ENCODE data around the gene GRB10. TPM values are rescaled to one million over a fixed set of nuclear protein-coding genes. Genes with fewer than 3 reads are reported as not detected.

The GRB10 gene
- total and polyA plus RNA-seq, 2 experiments from 2014 or later = 35.0 to 154 TPM

- no peak for ATAC-seq
- no peak overlapping the region for H3K4me3 Mint-ChIP-seq
- H3K36me3 Mint-ChIP-seq (ENCODE audit: low read depth) = peaks cover 8% of the 10 kb centered on the region; the same call in 2 of the 3 replicates
- Histone ChIP-seq H3K27me3 (ENCODE audit: insufficient read depth) (peaks cover 26% of the 10 kb centered on the region), H3K36me3 (ENCODE audit: insufficient read depth) (no peaks in the 10 kb centered on the region), H4K20me1 (replicated peaks; ENCODE audit: insufficient read depth) (peaks cover 3% of the 10 kb centered on the region; the same call in 1 of the 2 replicates), H2AFZ (no peak overlapping the region), H3F3A (replicated peaks; ENCODE audit: low read depth) (0 out of 2 replicates have a peak, but pooled peaks cover 4% of the 10 kb centered on the region), H3K4me1 (ENCODE audit: insufficient read depth) (peaks cover 22% of the 10 kb centered on the region), H3K9me2 (ENCODE audit: insufficient read depth) (0 out of 2 replicates have a peak, but pooled peaks cover 3% of the 10 kb centered on the region), H3K79me2 (replicated peaks; ENCODE audit: insufficient read depth) (peaks cover 16% of the 10 kb centered on the region), H3K4me3 (no peak overlapping the region), H3K4me2 (no peak overlapping the region), H3K27ac (ENCODE audit: low read depth) (no peak overlapping the region)
- no peak overlapping the region for H3K27ac Mint-ChIP-seq
- peaks cover 22% of the 10 kb centered on the region for H3K4me1 Mint-ChIP-seq
- TF ChIP-seq, protein P1, sequence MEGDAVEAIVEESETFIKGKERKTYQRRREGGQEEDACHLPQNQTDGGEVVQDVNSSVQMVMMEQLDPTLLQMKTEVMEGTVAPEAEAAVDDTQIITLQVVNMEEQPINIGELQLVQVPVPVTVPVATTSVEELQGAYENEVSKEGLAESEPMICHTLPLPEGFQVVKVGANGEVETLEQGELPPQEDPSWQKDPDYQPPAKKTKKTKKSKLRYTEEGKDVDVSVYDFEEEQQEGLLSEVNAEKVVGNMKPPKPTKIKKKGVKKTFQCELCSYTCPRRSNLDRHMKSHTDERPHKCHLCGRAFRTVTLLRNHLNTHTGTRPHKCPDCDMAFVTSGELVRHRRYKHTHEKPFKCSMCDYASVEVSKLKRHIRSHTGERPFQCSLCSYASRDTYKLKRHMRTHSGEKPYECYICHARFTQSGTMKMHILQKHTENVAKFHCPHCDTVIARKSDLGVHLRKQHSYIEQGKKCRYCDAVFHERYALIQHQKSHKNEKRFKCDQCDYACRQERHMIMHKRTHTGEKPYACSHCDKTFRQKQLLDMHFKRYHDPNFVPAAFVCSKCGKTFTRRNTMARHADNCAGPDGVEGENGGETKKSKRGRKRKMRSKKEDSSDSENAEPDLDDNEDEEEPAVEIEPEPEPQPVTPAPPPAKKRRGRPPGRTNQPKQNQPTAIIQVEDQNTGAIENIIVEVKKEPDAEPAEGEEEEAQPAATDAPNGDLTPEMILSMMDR (conservative IDR thresholded peaks at IDR 0.05; ENCODE audit: low read depth in 2 of 2) = peak in 1 of 2 experiments; percentile 42; a peak in 2 of 4 replicates
- TF ChIP-seq ZNF331 (CRISPR knock-in tag; IDR thresholded peaks at IDR 0.05; ENCODE audit: low read depth) = no peak
- peaks cover 11% of the 10 kb centered on the region for H3K9me3 Mint-ChIP-seq
- no peak for DNase-seq (ENCODE audit: low spot score)
- H3K27me3 Mint-ChIP-seq (ENCODE audit: insufficient read depth, low read depth, poor library complexity) = peaks cover 26% of the 10 kb centered on the region
Observed at GRCh38 chr7:50795831-50796230, 13.1 kb upstream of the GRB10 start.

- ATAC-seq (no peak), DNase-seq (ENCODE audit: low spot score) (no peak)
- peaks cover 6% of the 10 kb centered on the region; the same call in 1 of the 2 replicates for H4K20me1 ChIP-seq (replicated peaks; ENCODE audit: insufficient read depth)
- peaks cover 26% of the 10 kb centered on the region for H3K27me3 ChIP-seq (ENCODE audit: insufficient read depth)
- no peak overlapping the region for H3K4me2 ChIP-seq
- H3K27ac ChIP-seq (ENCODE audit: low read depth) = no peak overlapping the region
- H3F3A ChIP-seq (replicated peaks; ENCODE audit: low read depth) = 0 out of 2 replicates have a peak, but pooled peaks cover 4% of the 10 kb centered on the region
- peaks cover 27% of the 10 kb centered on the region for H3K4me1 ChIP-seq (ENCODE audit: insufficient read depth)
- H3K4me3 ChIP-seq = no peak overlapping the region
- H3K4me1 Mint-ChIP-seq = peaks cover 28% of the 10 kb centered on the region
- no peak overlapping the region for H3K27ac Mint-ChIP-seq
- H3K9me2 ChIP-seq (ENCODE audit: insufficient read depth) = 0 out of 2 replicates have a peak, but pooled peaks cover 3% of the 10 kb centered on the region
- H2AFZ ChIP-seq = no peak overlapping the region
- no peaks in the 10 kb centered on the region for H3K36me3 ChIP-seq (ENCODE audit: insufficient read depth)
- H3K79me2 ChIP-seq (replicated peaks; ENCODE audit: insufficient read depth) = peaks cover 22% of the 10 kb centered on the region
- H3K9me3 Mint-ChIP-seq = peaks cover 11% of the 10 kb centered on the region
- peaks cover 26% of the 10 kb centered on the region for H3K27me3 Mint-ChIP-seq (ENCODE audit: insufficient read depth, low read depth, poor library complexity)
- H3K4me3 Mint-ChIP-seq = no peak overlapping the region
- peaks cover 9% of the 10 kb centered on the region; the same call in 2 of the 3 replicates for H3K36me3 Mint-ChIP-seq (ENCODE audit: low read depth)
- TF ChIP-seq REST (IDR thresholded peaks at IDR 0.05; ENCODE audit: unreplicated experiment) = no peak
- TF ChIP-seq EZH2phosphoT487 (IDR thresholded peaks at IDR 0.05; ENCODE audit: unreplicated experiment) = no peak
- no peak for TF ChIP-seq ETS1 (IDR thresholded peaks at IDR 0.05)
- TF ChIP-seq EZH2 (IDR thresholded peaks at IDR 0.05; ENCODE audit: low read depth, unreplicated experiment) = no peak
- TF ChIP-seq STAT1 (IDR thresholded peaks at IDR 0.05; ENCODE audit: unreplicated experiment) = no peak
- no peak for TF ChIP-seq JUNB (IDR thresholded peaks at IDR 0.05; ENCODE audit: unreplicated experiment)
- TF ChIP-seq CREB1 (CRISPR knock-in tag; IDR thresholded peaks at IDR 0.05; ENCODE audit: low read depth) = no peak
- TF ChIP-seq ZNF114 (CRISPR knock-in tag; IDR thresholded peaks at IDR 0.05) = no peak
- TF ChIP-seq ZNF331 (CRISPR knock-in tag; IDR thresholded peaks at IDR 0.05; ENCODE audit: low read depth) = no peak
- no peak for TF ChIP-seq NANOG (IDR thresholded peaks at IDR 0.05; ENCODE audit: borderline replicate concordance)
Observed at GRCh38 chr7:50795253-50795652, 12.6 kb upstream of the GRB10 start.

All from GM23338 (cell line).